ENCODE results near the gene RHOB. TPM values are rescaled to one million over a fixed set of nuclear protein-coding genes. Genes with fewer than 3 reads are reported as not detected.

RHOB gene
- total and polyA plus RNA-seq, 2 of the 13 experiments (the other 11 are each of a cell fraction or from before 2014, with no cell fraction given), result 192 to 268 TPM

GRCh38 chr2:20446917-20447436 is at the start of gene RHOB (continued):
- TF ChIP-seq ZGPAT (CRISPR knock-in tag; IDR thresholded peaks at IDR 0.05) (peak; percentile 95), MEF2D (CRISPR knock-in tag; IDR thresholded peaks at IDR 0.05) (peak; percentile 100), ZNF224 (CRISPR knock-in tag; IDR thresholded peaks at IDR 0.05) (peak; percentile 90), KLF9 (CRISPR knock-in tag; IDR thresholded peaks at IDR 0.05; ENCODE audit: low read depth) (no peak), ZNF275 (CRISPR knock-in tag; IDR thresholded peaks at IDR 0.05; ENCODE audit: borderline replicate concordance) (peak; percentile 47; the same call in 1 of the 2 replicates), HMG20A (CRISPR knock-in tag; IDR thresholded peaks at IDR 0.05; ENCODE audit: borderline replicate concordance) (0 out of 2 replicates have a peak, but pooled peaks have one; percentile 20), TSC22D2 (CRISPR knock-in tag; IDR thresholded peaks at IDR 0.05; ENCODE audit: borderline replicate concordance) (peak; percentile 96), NPAS2 (CRISPR knock-in tag; IDR thresholded peaks at IDR 0.05; ENCODE audit: borderline replicate concordance) (no peak), ZNF350 (CRISPR knock-in tag; IDR thresholded peaks at IDR 0.05; ENCODE audit: borderline replicate concordance, low read depth) (peak; percentile 64), CBX1 (IDR thresholded peaks at IDR 0.05; ENCODE audit: low read depth) (peak; percentile 97), GTF2F1 (IDR thresholded peaks at IDR 0.05; ENCODE audit: low read length) (peak; percentile 99), GLI4 (CRISPR knock-in tag; IDR thresholded peaks at IDR 0.05; ENCODE audit: borderline replicate concordance) (0 out of 2 replicates have a peak, but pooled peaks have one; percentile 49), ZSCAN22 (CRISPR knock-in tag; IDR thresholded peaks at IDR 0.05) (peak; percentile 88), ATF1 (CRISPR knock-in tag; IDR thresholded peaks at IDR 0.05) (no peak), KLF15 (CRISPR knock-in tag; IDR thresholded peaks at IDR 0.05; ENCODE audit: borderline replicate concordance) (peak; percentile 83; the same call in 1 of the 2 replicates), ZNF33B (CRISPR knock-in tag; IDR thresholded peaks at IDR 0.05) (no peak), ZNF569 (CRISPR knock-in tag; IDR thresholded peaks at IDR 0.05; ENCODE audit: borderline replicate concordance) (peak; percentile 76; the same call in 1 of the 2 replicates), HMG20B (CRISPR knock-in tag; conservative IDR thresholded peaks at IDR 0.05) (no peak)
- TF ChIP-seq, protein P1, sequence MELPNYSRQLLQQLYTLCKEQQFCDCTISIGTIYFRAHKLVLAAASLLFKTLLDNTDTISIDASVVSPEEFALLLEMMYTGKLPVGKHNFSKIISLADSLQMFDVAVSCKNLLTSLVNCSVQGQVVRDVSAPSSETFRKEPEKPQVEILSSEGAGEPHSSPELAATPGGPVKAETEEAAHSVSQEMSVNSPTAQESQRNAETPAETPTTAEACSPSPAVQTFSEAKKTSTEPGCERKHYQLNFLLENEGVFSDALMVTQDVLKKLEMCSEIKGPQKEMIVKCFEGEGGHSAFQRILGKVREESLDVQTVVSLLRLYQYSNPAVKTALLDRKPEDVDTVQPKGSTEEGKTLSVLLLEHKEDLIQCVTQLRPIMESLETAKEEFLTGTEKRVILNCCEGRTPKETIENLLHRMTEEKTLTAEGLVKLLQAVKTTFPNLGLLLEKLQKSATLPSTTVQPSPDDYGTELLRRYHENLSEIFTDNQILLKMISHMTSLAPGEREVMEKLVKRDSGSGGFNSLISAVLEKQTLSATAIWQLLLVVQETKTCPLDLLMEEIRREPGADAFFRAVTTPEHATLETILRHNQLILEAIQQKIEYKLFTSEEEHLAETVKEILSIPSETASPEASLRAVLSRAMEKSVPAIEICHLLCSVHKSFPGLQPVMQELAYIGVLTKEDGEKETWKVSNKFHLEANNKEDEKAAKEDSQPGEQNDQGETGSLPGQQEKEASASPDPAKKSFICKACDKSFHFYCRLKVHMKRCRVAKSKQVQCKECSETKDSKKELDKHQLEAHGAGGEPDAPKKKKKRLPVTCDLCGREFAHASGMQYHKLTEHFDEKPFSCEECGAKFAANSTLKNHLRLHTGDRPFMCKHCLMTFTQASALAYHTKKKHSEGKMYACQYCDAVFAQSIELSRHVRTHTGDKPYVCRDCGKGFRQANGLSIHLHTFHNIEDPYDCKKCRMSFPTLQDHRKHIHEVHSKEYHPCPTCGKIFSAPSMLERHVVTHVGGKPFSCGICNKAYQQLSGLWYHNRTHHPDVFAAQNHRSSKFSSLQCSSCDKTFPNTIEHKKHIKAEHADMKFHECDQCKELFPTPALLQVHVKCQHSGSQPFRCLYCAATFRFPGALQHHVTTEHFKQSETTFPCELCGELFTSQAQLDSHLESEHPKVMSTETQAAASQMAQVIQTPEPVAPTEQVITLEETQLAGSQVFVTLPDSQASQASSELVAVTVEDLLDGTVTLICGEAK (IDR thresholded peaks at IDR 0.05), result no peak
- TF ChIP-seq, protein P1 (CRISPR knock-in tag; IDR thresholded peaks at IDR 0.05), result no peak; the same call in none of the 2 replicates
